GM19463 (cell line): Measurements from ENCODE around the gene PPP2R2B.
A peak's percentile ranks its signal among the peaks of the same experiment; 100 is the strongest.
"Not testable (repeated sequence)": the region's sequence is repeated elsewhere in the genome, so short reads cannot be mapped to it uniquely, and the experiment has no call there.

Experiments used
- ATAC-seq: cut with Tn5 transposase; IDR thresholded peaks from one replicate; pipeline ENCODE4 v1.9.1; 2021; ENCODE audit warnings: mild to moderate bottlenecking, moderate library complexity; ENCODE audit not compliant: unreplicated experiment

The PPP2R2B gene

DNA sequence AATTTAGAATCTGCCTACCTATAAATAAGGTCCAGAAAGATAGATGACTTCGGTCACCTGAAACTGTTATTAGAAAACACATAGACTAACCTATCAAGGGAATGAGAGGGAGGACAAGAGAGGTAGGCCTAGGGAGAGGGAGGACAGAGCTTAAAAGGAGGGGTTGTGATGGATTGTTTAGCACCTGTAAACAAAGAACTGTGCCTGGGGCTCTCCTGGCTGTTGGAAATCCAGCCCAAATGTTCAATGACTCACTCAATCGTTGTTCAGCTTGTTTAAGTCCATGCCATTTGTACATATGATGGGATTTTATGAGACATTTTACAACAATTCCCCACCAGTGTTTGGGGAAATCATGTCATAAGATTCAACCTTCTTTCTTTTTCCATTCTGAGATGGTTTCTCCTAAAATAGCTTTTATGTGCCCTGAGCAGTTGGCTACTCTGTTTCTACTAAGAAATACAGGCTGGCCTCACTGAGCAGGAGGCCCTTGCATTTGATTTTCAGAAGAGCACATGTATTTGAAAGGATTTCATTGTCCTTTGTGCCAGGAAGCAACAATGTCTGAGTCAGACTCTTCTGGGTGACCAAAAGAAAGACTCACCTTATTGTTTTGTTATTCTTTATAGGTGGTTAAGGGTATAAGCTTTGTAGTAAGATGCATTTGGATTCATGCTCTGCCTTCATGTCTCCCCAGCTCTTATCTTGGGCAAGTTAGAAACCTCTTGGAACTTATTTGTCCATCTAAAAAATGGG is 314.4 kb downstream of the PPP2R2B start:
- ATAC-seq = no peak

GRCh38 chr5:146562461-146562860 is 316.1 kb downstream of the PPP2R2B start:
- ATAC-seq = no peak

DNA sequence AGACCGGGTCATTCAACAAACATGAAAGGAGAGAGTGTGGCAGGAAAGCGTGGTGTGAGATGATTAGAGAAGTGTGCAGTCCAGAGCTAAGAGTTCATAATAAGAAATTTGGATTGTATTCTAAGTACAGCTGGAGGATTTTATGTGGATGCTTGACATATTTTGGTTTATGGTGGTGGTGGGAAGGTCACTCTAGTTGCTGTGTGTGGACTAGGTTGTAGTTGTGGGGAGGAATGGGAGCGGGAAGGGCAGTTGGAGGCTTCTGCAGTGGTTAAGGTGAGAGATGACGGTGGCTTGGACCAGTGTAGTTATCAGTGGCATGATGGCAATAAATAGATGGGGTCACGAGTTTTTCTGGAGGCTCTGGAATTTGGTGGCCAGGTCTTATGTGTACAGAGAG is 316.8 kb downstream of the PPP2R2B start:
- no peak for ATAC-seq

DNA sequence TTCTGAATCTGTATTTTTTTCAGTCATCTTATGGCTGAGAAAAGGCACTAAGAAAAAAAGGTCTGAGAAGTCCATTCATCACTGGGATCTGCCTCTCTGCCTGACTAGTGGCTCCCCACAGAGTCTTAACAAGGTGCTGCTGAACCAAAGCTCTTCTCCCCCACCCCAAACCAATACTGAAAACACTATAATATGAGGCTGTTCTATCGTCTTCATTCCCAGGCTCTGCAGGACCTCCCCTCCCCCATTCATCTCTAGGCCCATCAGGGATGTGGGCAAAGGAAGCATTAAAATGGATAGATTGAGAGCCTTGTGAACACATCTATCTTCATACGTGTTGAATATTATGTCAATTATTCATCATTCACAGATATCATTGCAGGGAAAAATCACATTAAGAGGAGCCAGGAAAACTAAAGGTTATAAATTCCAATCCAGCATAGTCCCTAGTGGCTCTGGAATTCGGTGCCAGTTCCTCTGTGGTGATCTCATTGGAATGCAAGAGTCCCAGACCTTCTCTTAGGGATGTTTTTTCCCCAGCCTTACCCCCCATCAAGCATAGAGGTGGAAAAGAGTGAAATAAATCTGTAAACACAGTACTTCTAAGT is 318.2 kb downstream of the PPP2R2B start:
- ATAC-seq = no peak

GRCh38 chr5:146556884-146557283 is 321.7 kb downstream of the PPP2R2B start:
- not testable (repeated sequence) for ATAC-seq

- no peak for ATAC-seq
Measured at GRCh38 chr5:146553446-146553845, 325.1 kb downstream of the PPP2R2B start.

DNA sequence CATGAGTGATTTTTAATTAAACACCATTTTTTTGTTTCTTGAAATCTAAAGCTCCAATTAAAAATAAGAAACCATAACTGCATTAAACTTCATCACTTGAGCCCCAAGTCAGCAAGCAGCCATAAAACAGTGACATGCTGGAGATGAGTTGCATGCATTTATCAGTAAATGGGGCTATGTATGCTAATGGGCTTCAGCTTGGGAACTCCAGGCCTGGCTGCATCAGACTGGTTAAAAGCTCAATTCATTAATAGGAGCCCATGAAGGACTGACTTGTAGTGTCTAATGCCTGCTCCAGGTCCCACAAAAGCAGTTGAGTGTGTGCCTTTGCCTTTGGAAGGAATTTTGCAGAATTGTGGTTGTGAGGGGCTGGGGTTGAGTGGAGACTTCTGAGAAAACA is 328.9 kb downstream of the PPP2R2B start:
- ATAC-seq = no peak

DNA sequence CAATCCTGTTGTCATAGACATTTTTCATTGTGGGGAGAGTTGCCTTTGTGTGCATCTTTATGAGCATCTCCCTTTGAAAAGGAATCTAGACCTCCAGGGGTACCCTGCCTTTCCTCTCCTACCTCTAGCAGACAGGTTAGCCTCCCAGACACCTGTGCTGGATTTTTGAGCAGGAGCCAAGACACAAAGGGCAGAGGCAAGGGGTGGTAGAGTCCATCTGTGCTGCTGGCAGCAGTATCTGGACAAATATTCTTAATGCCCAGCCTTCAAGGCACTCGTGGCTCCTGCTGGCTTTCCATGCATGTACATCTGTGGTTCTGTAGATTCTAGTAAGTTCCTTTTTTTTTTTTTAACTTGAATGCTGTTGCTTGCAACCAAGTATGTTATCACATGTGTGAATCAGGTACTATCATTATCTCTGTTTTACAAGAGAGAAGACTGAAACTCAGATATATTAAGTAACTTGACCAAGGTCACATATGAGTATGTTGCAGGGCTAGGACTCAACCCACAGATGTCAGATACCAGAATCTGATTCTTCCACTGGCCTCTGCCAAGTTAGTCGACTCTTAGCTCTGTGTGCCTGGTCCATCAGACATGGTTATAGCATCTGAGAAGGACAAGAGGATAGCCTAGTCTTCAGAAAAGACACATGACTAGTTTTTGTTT is 329.6 kb downstream of the PPP2R2B start:
- peak; percentile 62 for ATAC-seq

GRCh38 chr5:146544232-146544631 is 334.3 kb downstream of the PPP2R2B start:
- ATAC-seq = no peak

GRCh38 chr5:146541958-146542849 is 336.4 kb downstream of the PPP2R2B start:
- ATAC-seq = peak; percentile 100

DNA sequence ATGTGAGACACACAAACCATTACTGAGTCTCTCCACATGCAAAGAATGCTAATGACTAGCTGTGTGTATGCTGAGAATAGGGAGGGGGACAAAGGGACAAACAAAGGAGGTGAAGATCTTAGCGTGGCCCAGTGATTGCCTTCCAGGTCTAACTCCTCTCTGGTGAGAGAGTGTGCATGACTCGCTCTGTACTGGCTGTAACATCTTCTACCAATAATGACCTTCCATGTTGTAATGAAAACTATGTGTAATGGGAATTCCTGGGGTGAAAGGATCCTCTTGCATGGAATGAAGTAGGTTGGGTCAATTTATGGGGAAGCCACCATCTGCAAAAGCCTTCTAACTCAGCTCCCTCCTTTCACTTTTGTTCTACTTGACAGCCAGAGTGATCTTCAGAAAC is 338.1 kb downstream of the PPP2R2B start:
- ATAC-seq = no peak

DNA sequence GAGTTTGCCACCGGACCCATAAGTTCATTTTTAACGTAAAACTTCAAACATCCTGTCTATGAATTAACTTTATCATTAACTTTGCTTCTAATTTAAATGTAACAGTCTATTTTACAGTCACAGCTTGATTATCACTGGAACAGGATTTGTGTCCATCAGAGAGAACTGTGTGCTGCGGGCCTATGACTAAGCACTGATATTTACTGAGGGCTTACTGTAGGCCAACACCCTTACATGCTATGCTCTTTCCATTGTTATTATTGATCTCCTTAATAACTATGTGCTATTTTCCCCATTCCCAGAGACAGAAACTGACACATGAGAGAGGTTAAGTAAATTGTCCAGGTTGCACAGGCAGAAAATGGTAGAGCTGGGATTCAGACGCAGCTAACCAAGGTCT is 338.6 kb downstream of the PPP2R2B start:
- ATAC-seq = no peak

- ATAC-seq = no peak
Measured at GRCh38 chr5:146538432-146538831, 340.1 kb downstream of the PPP2R2B start.

GRCh38 chr5:146533882-146534281 is 344.7 kb downstream of the PPP2R2B start:
- no peak for ATAC-seq

GRCh38 chr5:146533260-146533857 is 345.2 kb downstream of the PPP2R2B start:
- peak; percentile 90 for ATAC-seq
